GM23338 (cell line): Measurements from ENCODE around the gene MAPT. TPM values are rescaled to one million over a fixed set of nuclear protein-coding genes. Genes with fewer than 3 reads are reported as not detected.

Source experiments
- ATAC-seq: fragments of 200-7000 bp; cut with Tn5 transposase; 3 replicates; pipeline ENCODE4 v1.9.1; 2020
- DNase-seq: peaks from one replicate; pipeline ENCODE4 v3.0.0-alpha.2; 2015; ENCODE audit warnings: low spot score
- H2AFZ ChIP-seq: fragments of 200-600 bp; sonication (generic); 2 replicates; pipeline ENCODE4 v1.8.0; 2016; ENCODE audit warnings: antibody characterized with exemption, mild to moderate bottlenecking, moderate library complexity
- H3F3A ChIP-seq: fragments of 200-600 bp; sonication (generic); replicated peaks from 2 replicates; pipeline ENCODE4 v1.8.0; 2017; ENCODE audit warnings: antibody characterized with exemption, mixed run types, low read depth
- H3K27ac ChIP-seq: fragments of 200-600 bp; sonication (generic); 2 replicates; pipeline ENCODE4 v1.6.1; 2016; ENCODE audit warnings: low read depth
- H3K27me3 ChIP-seq: fragments of 200-600 bp; sonication (generic); 2 replicates; pipeline ENCODE4 v1.8.0; 2016; ENCODE audit warnings: mild to moderate bottlenecking, mixed run types, moderate library complexity; ENCODE audit not compliant: insufficient read depth
- H3K36me3 ChIP-seq: fragments of 200-600 bp; sonication (generic); 2 replicates; pipeline ENCODE4 v1.8.0; 2016; ENCODE audit warnings: mild to moderate bottlenecking; ENCODE audit not compliant: insufficient read depth
- H3K4me1 ChIP-seq: fragments of 200-600 bp; sonication (generic); 2 replicates; pipeline ENCODE4 v1.8.0; 2016; ENCODE audit warnings: mild to moderate bottlenecking, moderate library complexity; ENCODE audit not compliant: insufficient read depth
- H3K4me2 ChIP-seq: fragments of 200-600 bp; sonication (generic); 2 replicates; pipeline ENCODE4 v1.7.1; 2017; ENCODE audit warnings: mixed run types
- H3K4me3 ChIP-seq: fragments of 200-600 bp; sonication (generic); 2 replicates; pipeline ENCODE4 v1.6.1; 2016; ENCODE audit warnings: mixed run types
- H3K79me2 ChIP-seq: fragments of 200-600 bp; sonication (generic); replicated peaks from 2 replicates; pipeline ENCODE4 v1.8.0; 2017; ENCODE audit warnings: mild to moderate bottlenecking; ENCODE audit not compliant: insufficient read depth
- H3K9me2 ChIP-seq: fragments of 200-600 bp; sonication (generic); 2 replicates; pipeline ENCODE4 v1.8.0; 2017; ENCODE audit not compliant: insufficient read depth
- H4K20me1 ChIP-seq: fragments of 200-600 bp; sonication (generic); replicated peaks from 2 replicates; pipeline ENCODE4 v1.8.0; 2017; ENCODE audit warnings: mild to moderate bottlenecking; ENCODE audit not compliant: insufficient read depth
- H3K27ac Mint-ChIP-seq: 2 replicates; pipeline ENCODE4 v1.8.0; 2020; ENCODE audit warnings: inconsistent platforms, mild to moderate bottlenecking, moderate library complexity, mixed read lengths
- H3K27me3 Mint-ChIP-seq: 3 replicates; pipeline ENCODE4 v1.8.0; 2022; ENCODE audit warnings: low read depth, mild to moderate bottlenecking, moderate library complexity, mixed read lengths, inconsistent platforms; ENCODE audit not compliant: insufficient read depth, poor library complexity
- H3K36me3 Mint-ChIP-seq: 3 replicates; pipeline ENCODE4 v1.8.0; 2021; ENCODE audit warnings: low read depth, mild to moderate bottlenecking, inconsistent platforms, moderate library complexity, mixed read lengths
- H3K4me1 Mint-ChIP-seq: 3 replicates; pipeline ENCODE4 v1.8.0; 2020; ENCODE audit warnings: mild to moderate bottlenecking, inconsistent platforms, mixed read lengths
- H3K4me3 Mint-ChIP-seq: 3 replicates; pipeline ENCODE4 v1.8.0; 2021; ENCODE audit warnings: moderate library complexity, mild to moderate bottlenecking, inconsistent platforms, mixed read lengths
- H3K9me3 Mint-ChIP-seq: 3 replicates; pipeline ENCODE4 v1.8.0; 2020; ENCODE audit warnings: moderate library complexity, mild to moderate bottlenecking, inconsistent platforms, mixed read lengths
- CREB1 ChIP-seq: fragments of 250-450 bp; sonication (Bioruptor Pico); IDR thresholded peaks from 2 replicates; pipeline ENCODE4 v1.5.0; 2020; ENCODE audit warnings: low read depth, mild to moderate bottlenecking, moderate library complexity
- EZH2 ChIP-seq: fragments of 200-600 bp; sonication (generic); IDR thresholded peaks from one replicate; pipeline ENCODE4 v1.8.0; 2017; ENCODE audit warnings: antibody characterized with exemption, mild to moderate bottlenecking, low read depth; ENCODE audit not compliant: unreplicated experiment
- EZH2phosphoT487 ChIP-seq: fragments of 200-600 bp; sonication (generic); IDR thresholded peaks from one replicate; pipeline ENCODE4 v1.8.1; 2018; ENCODE audit warnings: antibody characterized with exemption; ENCODE audit not compliant: unreplicated experiment
- JUNB ChIP-seq: IDR thresholded peaks from one replicate; pipeline ENCODE4 v1.6.1; 2016; ENCODE audit warnings: antibody characterized with exemption; ENCODE audit not compliant: unreplicated experiment
- NANOG ChIP-seq: IDR thresholded peaks from 2 replicates; pipeline ENCODE4 v1.6.1; 2016; ENCODE audit warnings: antibody characterized with exemption, borderline replicate concordance
- POLR2AphosphoS5 ChIP-seq: IDR thresholded peaks from 2 replicates; pipeline ENCODE4 v1.6.1; 2016; ENCODE audit warnings: antibody characterized with exemption, low read depth
- STAT1 ChIP-seq: IDR thresholded peaks from one replicate; pipeline ENCODE4 v1.6.1; 2016; ENCODE audit warnings: antibody characterized with exemption; ENCODE audit not compliant: unreplicated experiment
- ZNF114 ChIP-seq: fragments of 250-450 bp; sonication (Bioruptor Pico); IDR thresholded peaks from 2 replicates; pipeline ENCODE4 v1.5.0; 2020; ENCODE audit warnings: mild to moderate bottlenecking, moderate library complexity
- ZNF331 ChIP-seq: fragments of 250-450 bp; sonication (Bioruptor Pico); IDR thresholded peaks from 2 replicates; pipeline ENCODE4 v1.5.0; 2020; ENCODE audit warnings: low read depth, mild to moderate bottlenecking, moderate library complexity
- polyA plus RNA-seq: library from polyadenylated mRNA; unstranded; fragments of >200 nt; fragmentation: Nextera tagmentation; extraction: Ambion mirVana; gene quantifications from 2 replicates; pipeline ENCODE4 v1.2.1, GENCODE V29; 2016
- total RNA-seq: library from RNA; depleted of rRNA; stranded (reverse); fragments of >200 nt; shearing (Covaris generic); gene quantifications from 2 replicates; pipeline ENCODE4 v1.2.3, GENCODE V29; 2014
- TF ChIP-seq, protein P1 (sequence below), 2 experiments: fragments of 200-600 bp in 1 of 2; sonication (generic) in 1 of 2; conservative IDR thresholded peaks; 2 replicates each; pipeline versions ENCODE4 v1.5.1 to v1.6.1; 2016 to 2017; ENCODE audit warnings: antibody characterized with exemption in 2 of 2, low read depth in 2 of 2, mild to moderate bottlenecking in 2 of 2, moderate library complexity in 1 of 2
- TF ChIP-seq, protein P2 (sequence below): fragments of 250-450 bp; sonication (Bioruptor Pico); IDR thresholded peaks from 2 replicates; pipeline ENCODE4 v1.5.0; 2020; ENCODE audit warnings: mild to moderate bottlenecking, moderate library complexity
- TF ChIP-seq, protein P3 (sequence below): IDR thresholded peaks from 2 replicates; pipeline ENCODE4 v1.6.1; 2016; ENCODE audit warnings: antibody characterized with exemption
- TF ChIP-seq, protein P4 (sequence below): IDR thresholded peaks from one replicate; pipeline ENCODE4 v1.6.1; 2018; ENCODE audit warnings: antibody characterized with exemption; ENCODE audit not compliant: unreplicated experiment

Gene MAPT
- total and polyA plus RNA-seq, 2 experiments from 2014 or later, result 1.1 to 2.1 TPM

DNA sequence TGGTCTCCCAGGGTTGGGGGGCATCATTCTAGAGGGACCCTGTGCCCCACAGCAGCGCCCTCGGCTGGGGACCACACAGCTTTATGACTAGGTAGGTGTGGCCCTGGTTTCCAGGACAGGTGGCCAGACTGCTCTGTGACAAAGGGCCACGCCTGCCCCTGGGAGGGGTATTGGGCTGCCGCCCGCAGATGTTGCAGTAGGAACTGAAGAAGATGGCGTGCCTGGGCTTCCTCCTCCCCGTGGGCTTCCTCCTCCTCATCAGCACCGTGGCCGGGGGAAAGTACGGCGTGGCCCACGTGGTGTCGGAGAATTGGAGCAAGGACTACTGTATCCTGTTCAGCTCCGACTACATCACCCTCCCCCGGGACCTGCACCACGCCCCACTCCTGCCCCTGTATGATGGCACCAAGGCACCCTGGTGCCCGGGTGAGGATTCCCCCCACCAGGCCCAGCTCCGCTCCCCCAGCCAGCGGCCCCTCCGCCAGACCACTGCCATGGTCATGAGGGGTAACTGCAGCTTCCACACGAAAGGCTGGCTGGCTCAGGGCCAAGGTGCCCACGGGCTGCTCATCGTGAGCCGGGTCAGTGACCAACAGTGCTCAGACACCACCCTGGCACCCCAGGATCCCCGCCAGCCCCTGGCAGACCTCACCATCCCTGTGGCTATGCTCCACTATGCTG is 49.5 kb upstream of the MAPT start, which contains the start of gene SPPL2C:
TSS of gene SPPL2C (plus strand) at position 187 of the 681 bp plus-strand sequence. CDS start at position 213, 26 bp downstream.
- H3K27ac Mint-ChIP-seq, result no peak within 1 kb of the TSS
- ATAC-seq (no peak), DNase-seq (no peak)
- Histone ChIP-seq H3K36me3 (no peaks in the 10 kb centered on the region), H3K4me3 (no peak within 1 kb of the TSS), H3K4me1 (no peaks in the 10 kb centered on the region), H4K20me1 (no peaks in the 10 kb centered on the region), H3F3A (no peaks in the 10 kb centered on the region), H2AFZ (no peak within 1 kb of the TSS), H3K9me2 (no peaks in the 10 kb centered on the region), H3K27ac (no peak within 1 kb of the TSS), H3K4me2 (no peak within 1 kb of the TSS), H3K79me2 (no peaks in the 10 kb centered on the region), H3K27me3 (no peaks in the 10 kb centered on the region)
- H3K36me3 Mint-ChIP-seq, result no peaks in the 10 kb centered on the region
- TF ChIP-seq EZH2phosphoT487, result no peak
- no peak for TF ChIP-seq JUNB
- TF ChIP-seq, protein P1, sequence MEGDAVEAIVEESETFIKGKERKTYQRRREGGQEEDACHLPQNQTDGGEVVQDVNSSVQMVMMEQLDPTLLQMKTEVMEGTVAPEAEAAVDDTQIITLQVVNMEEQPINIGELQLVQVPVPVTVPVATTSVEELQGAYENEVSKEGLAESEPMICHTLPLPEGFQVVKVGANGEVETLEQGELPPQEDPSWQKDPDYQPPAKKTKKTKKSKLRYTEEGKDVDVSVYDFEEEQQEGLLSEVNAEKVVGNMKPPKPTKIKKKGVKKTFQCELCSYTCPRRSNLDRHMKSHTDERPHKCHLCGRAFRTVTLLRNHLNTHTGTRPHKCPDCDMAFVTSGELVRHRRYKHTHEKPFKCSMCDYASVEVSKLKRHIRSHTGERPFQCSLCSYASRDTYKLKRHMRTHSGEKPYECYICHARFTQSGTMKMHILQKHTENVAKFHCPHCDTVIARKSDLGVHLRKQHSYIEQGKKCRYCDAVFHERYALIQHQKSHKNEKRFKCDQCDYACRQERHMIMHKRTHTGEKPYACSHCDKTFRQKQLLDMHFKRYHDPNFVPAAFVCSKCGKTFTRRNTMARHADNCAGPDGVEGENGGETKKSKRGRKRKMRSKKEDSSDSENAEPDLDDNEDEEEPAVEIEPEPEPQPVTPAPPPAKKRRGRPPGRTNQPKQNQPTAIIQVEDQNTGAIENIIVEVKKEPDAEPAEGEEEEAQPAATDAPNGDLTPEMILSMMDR (conservative IDR thresholded peaks at IDR 0.05; ENCODE audit: low read depth in 2 of 2), result no peak
- TF ChIP-seq, protein P2, sequence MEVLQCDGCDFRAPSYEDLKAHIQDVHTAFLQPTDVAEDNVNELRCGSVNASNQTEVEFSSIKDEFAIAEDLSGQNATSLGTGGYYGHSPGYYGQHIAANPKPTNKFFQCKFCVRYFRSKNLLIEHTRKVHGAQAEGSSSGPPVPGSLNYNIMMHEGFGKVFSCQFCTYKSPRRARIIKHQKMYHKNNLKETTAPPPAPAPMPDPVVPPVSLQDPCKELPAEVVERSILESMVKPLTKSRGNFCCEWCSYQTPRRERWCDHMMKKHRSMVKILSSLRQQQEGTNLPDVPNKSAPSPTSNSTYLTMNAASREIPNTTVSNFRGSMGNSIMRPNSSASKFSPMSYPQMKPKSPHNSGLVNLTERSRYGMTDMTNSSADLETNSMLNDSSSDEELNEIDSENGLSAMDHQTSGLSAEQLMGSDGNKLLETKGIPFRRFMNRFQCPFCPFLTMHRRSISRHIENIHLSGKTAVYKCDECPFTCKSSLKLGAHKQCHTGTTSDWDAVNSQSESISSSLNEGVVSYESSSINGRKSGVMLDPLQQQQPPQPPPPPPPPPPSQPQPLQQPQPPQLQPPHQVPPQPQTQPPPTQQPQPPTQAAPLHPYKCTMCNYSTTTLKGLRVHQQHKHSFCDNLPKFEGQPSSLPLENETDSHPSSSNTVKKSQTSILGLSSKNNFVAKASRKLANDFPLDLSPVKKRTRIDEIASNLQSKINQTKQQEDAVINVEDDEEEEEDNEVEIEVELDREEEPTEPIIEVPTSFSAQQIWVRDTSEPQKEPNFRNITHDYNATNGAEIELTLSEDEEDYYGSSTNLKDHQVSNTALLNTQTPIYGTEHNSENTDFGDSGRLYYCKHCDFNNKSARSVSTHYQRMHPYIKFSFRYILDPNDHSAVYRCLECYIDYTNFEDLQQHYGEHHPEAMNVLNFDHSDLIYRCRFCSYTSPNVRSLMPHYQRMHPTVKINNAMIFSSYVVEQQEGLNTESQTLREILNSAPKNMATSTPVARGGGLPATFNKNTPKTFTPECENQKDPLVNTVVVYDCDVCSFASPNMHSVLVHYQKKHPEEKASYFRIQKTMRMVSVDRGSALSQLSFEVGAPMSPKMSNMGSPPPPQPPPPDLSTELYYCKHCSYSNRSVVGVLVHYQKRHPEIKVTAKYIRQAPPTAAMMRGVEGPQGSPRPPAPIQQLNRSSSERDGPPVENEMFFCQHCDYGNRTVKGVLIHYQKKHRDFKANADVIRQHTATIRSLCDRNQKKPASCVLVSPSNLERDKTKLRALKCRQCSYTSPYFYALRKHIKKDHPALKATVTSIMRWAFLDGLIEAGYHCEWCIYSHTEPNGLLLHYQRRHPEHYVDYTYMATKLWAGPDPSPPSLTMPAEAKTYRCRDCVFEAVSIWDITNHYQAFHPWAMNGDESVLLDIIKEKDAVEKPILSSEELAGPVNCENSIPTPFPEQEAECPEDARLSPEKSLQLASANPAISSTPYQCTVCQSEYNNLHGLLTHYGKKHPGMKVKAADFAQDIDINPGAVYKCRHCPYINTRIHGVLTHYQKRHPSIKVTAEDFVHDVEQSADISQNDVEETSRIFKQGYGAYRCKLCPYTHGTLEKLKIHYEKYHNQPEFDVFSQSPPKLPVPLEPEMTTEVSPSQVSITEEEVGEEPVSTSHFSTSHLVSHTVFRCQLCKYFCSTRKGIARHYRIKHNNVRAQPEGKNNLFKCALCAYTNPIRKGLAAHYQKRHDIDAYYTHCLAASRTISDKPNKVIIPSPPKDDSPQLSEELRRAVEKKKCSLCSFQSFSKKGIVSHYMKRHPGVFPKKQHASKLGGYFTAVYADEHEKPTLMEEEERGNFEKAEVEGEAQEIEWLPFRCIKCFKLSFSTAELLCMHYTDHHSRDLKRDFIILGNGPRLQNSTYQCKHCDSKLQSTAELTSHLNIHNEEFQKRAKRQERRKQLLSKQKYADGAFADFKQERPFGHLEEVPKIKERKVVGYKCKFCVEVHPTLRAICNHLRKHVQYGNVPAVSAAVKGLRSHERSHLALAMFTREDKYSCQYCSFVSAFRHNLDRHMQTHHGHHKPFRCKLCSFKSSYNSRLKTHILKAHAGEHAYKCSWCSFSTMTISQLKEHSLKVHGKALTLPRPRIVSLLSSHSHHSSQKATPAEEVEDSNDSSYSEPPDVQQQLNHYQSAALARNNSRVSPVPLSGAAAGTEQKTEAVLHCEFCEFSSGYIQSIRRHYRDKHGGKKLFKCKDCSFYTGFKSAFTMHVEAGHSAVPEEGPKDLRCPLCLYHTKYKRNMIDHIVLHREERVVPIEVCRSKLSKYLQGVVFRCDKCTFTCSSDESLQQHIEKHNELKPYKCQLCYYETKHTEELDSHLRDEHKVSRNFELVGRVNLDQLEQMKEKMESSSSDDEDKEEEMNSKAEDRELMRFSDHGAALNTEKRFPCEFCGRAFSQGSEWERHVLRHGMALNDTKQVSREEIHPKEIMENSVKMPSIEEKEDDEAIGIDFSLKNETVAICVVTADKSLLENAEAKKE (CRISPR knock-in tag), result no peak
- no peak for TF ChIP-seq NANOG
- TF ChIP-seq ZNF331 (CRISPR knock-in tag), result no peak
- TF ChIP-seq, protein P3, sequence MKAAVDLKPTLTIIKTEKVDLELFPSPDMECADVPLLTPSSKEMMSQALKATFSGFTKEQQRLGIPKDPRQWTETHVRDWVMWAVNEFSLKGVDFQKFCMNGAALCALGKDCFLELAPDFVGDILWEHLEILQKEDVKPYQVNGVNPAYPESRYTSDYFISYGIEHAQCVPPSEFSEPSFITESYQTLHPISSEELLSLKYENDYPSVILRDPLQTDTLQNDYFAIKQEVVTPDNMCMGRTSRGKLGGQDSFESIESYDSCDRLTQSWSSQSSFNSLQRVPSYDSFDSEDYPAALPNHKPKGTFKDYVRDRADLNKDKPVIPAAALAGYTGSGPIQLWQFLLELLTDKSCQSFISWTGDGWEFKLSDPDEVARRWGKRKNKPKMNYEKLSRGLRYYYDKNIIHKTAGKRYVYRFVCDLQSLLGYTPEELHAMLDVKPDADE, result no peak
- no peak for TF ChIP-seq CREB1 (CRISPR knock-in tag)
- TF ChIP-seq EZH2, result no peak
- TF ChIP-seq POLR2AphosphoS5, result no peak
- TF ChIP-seq, protein P4, sequence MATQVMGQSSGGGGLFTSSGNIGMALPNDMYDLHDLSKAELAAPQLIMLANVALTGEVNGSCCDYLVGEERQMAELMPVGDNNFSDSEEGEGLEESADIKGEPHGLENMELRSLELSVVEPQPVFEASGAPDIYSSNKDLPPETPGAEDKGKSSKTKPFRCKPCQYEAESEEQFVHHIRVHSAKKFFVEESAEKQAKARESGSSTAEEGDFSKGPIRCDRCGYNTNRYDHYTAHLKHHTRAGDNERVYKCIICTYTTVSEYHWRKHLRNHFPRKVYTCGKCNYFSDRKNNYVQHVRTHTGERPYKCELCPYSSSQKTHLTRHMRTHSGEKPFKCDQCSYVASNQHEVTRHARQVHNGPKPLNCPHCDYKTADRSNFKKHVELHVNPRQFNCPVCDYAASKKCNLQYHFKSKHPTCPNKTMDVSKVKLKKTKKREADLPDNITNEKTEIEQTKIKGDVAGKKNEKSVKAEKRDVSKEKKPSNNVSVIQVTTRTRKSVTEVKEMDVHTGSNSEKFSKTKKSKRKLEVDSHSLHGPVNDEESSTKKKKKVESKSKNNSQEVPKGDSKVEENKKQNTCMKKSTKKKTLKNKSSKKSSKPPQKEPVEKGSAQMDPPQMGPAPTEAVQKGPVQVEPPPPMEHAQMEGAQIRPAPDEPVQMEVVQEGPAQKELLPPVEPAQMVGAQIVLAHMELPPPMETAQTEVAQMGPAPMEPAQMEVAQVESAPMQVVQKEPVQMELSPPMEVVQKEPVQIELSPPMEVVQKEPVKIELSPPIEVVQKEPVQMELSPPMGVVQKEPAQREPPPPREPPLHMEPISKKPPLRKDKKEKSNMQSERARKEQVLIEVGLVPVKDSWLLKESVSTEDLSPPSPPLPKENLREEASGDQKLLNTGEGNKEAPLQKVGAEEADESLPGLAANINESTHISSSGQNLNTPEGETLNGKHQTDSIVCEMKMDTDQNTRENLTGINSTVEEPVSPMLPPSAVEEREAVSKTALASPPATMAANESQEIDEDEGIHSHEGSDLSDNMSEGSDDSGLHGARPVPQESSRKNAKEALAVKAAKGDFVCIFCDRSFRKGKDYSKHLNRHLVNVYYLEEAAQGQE, result no peak
- TF ChIP-seq ZNF114 (CRISPR knock-in tag), result no peak
- TF ChIP-seq STAT1, result no peak
- H3K9me3 Mint-ChIP-seq, result no peaks in the 10 kb centered on the region
- no peaks in the 10 kb centered on the region for H3K4me1 Mint-ChIP-seq
- H3K4me3 Mint-ChIP-seq, result no peak within 1 kb of the TSS
- H3K27me3 Mint-ChIP-seq, result peaks cover 14% of the 10 kb centered on the region
